Glutamatergic neuron (in vitro differentiated cells): ENCODE data around the gene STOML1. TPM values are rescaled to one million over a fixed set of nuclear protein-coding genes. Genes with fewer than 3 reads are reported as not detected.
"Not testable (repeated sequence)": the region's sequence is repeated elsewhere in the genome, so short reads cannot be mapped to it uniquely, and the experiment has no call there.

Experiments
- DNase-seq: peaks from one replicate; pipeline ENCODE4 v3.0.0; 2022
- H3K27ac Mint-ChIP-seq: one replicate; pipeline ENCODE4 v1.8.0; 2020; ENCODE audit warnings: mild to moderate bottlenecking, mixed read lengths, inconsistent platforms; ENCODE audit not compliant: unreplicated experiment
- H3K27me3 Mint-ChIP-seq: one replicate; pipeline ENCODE4 v1.8.0; 2020; ENCODE audit warnings: mild to moderate bottlenecking, moderate library complexity, mixed read lengths, inconsistent platforms; ENCODE audit not compliant: unreplicated experiment
- H3K36me3 Mint-ChIP-seq: one replicate; pipeline ENCODE4 v1.8.0; 2020; ENCODE audit warnings: mild to moderate bottlenecking, mixed read lengths, inconsistent platforms; ENCODE audit not compliant: unreplicated experiment
- H3K4me1 Mint-ChIP-seq: one replicate; pipeline ENCODE4 v1.8.0; 2020; ENCODE audit warnings: mild to moderate bottlenecking, low read depth, mixed read lengths, inconsistent platforms; ENCODE audit not compliant: unreplicated experiment
- H3K4me3 Mint-ChIP-seq: one replicate; pipeline ENCODE4 v1.8.0; 2020; ENCODE audit warnings: mild to moderate bottlenecking, mixed read lengths, inconsistent platforms; ENCODE audit not compliant: unreplicated experiment
- H3K9me3 Mint-ChIP-seq: one replicate; pipeline ENCODE4 v1.8.0; 2020; ENCODE audit warnings: mild to moderate bottlenecking, moderate library complexity, mixed read lengths, inconsistent platforms; ENCODE audit not compliant: unreplicated experiment
- total RNA-seq: library from RNA; stranded (reverse); fragmentation: NEBNext Ultra II Directional; extraction: Animal tissue kit (Norgen Biotek cat#: 25700); gene quantifications from one replicate; pipeline ENCODE4 v1.2.1, GENCODE V29; 2021; ENCODE audit not compliant: unreplicated experiment
- TF ChIP-seq, protein P1 (sequence below): fragments of 200-600 bp; sonication (generic); IDR thresholded peaks from one replicate; pipeline ENCODE4 v1.5.0; 2021; ENCODE audit not compliant: partially characterized antibody, unreplicated experiment

STOML1 gene
- total RNA-seq, 1 donor from 2014 or later = 19.5 TPM

DNA sequence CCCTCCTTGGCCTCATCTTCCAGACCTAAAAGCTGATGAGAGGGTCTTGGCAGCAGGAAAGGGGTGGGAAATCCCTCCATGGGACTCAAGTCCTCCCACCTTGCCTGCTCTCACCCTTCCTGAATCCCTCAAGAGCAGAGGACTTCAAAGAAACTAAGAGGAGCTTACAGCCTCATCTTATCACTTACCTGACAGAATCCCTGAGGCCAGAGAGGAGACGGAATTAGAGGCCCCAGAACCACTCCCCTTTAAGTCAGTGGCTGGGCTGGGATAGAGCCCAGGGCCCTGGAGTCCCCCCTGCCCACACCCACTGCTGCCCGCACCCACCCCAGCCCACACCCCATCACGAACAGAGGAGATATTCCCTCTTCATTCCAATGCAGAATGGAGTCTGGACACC lies 50.6 kb downstream of the STOML1 start:
- H3K36me3 Mint-ChIP-seq = peaks cover 5% of the 10 kb centered on the region
- TF ChIP-seq, protein P1, sequence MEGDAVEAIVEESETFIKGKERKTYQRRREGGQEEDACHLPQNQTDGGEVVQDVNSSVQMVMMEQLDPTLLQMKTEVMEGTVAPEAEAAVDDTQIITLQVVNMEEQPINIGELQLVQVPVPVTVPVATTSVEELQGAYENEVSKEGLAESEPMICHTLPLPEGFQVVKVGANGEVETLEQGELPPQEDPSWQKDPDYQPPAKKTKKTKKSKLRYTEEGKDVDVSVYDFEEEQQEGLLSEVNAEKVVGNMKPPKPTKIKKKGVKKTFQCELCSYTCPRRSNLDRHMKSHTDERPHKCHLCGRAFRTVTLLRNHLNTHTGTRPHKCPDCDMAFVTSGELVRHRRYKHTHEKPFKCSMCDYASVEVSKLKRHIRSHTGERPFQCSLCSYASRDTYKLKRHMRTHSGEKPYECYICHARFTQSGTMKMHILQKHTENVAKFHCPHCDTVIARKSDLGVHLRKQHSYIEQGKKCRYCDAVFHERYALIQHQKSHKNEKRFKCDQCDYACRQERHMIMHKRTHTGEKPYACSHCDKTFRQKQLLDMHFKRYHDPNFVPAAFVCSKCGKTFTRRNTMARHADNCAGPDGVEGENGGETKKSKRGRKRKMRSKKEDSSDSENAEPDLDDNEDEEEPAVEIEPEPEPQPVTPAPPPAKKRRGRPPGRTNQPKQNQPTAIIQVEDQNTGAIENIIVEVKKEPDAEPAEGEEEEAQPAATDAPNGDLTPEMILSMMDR = no peak
- peak overlapping the region; percentile 49 for H3K4me3 Mint-ChIP-seq
- peaks cover 48% of the 10 kb centered on the region for H3K4me1 Mint-ChIP-seq
- DNase-seq = no peak
- peaks cover 10% of the 10 kb centered on the region for H3K27me3 Mint-ChIP-seq
- peaks cover 10% of the 10 kb centered on the region for H3K9me3 Mint-ChIP-seq
- H3K27ac Mint-ChIP-seq = peak overlapping the region; percentile 28

GRCh38 chr15:73941044-73941443 lies 51.1 kb downstream of the STOML1 start:
- Mint-ChIP-seq H3K36me3 (peaks cover 5% of the 10 kb centered on the region), H3K4me1 (peaks cover 51% of the 10 kb centered on the region), H3K9me3 (peaks cover 10% of the 10 kb centered on the region), H3K27me3 (peaks cover 10% of the 10 kb centered on the region), H3K27ac (no peak overlapping the region), H3K4me3 (no peak overlapping the region)
- no peak for DNase-seq
- TF ChIP-seq, protein P1 = no peak

- DNase-seq = no peak
- peak overlapping the region; percentile 73 for H3K4me3 Mint-ChIP-seq
- peaks cover 54% of the 10 kb centered on the region for H3K4me1 Mint-ChIP-seq
- no peak overlapping the region for H3K27ac Mint-ChIP-seq
- TF ChIP-seq, protein P1 = no peak
- H3K27me3 Mint-ChIP-seq = peaks cover 7% of the 10 kb centered on the region
- H3K9me3 Mint-ChIP-seq = peaks cover 9% of the 10 kb centered on the region
- peaks cover 3% of the 10 kb centered on the region for H3K36me3 Mint-ChIP-seq
These were observed 51.8 kb downstream of the STOML1 start for GRCh38 chr15:73940061-73940981.

DNA sequence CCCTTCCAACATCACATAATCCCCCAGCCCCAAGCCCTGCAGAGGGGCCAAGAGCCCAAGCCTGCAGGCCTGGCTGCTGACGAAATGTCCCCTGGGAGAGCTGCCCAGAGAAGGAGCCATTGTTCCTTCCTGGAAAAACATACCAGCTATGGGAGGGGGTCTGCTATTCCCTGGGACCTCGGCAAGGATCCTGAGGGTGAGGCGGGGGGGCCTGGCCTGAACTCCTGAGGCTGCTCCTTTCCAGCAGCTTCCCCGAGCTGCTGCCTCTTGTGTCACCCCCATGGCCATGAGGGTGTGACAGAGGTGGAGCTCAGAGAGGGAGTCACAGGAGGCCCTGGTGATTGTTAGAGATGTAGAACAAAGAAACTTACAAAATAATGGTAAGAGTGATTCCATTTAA lies 53.0 kb downstream of the STOML1 start:
- Mint-ChIP-seq H3K27me3 (peaks cover 10% of the 10 kb centered on the region), H3K4me3 (peak overlapping the region; percentile 49), H3K27ac (peak overlapping the region; percentile 85), H3K4me1 (peaks cover 58% of the 10 kb centered on the region), H3K9me3 (peaks cover 10% of the 10 kb centered on the region), H3K36me3 (no peaks in the 10 kb centered on the region)
- no peak for DNase-seq
- TF ChIP-seq, protein P1 = no peak

- Mint-ChIP-seq H3K9me3 (peaks cover 10% of the 10 kb centered on the region), H3K4me1 (peaks cover 55% of the 10 kb centered on the region)
- H3K36me3 Mint-ChIP-seq, H3K27me3 Mint-ChIP-seq, H3K27ac Mint-ChIP-seq, DNase-seq, H3K4me3 Mint-ChIP-seq: not testable (repeated sequence)
These were observed 53.6 kb downstream of the STOML1 start for GRCh38 chr15:73938516-73938915.
